T-helper 1 cell (primary cell): ENCODE results near the gene CYP1A2.
"Not testable (repeated sequence)": the region's sequence is repeated elsewhere in the genome, so short reads cannot be mapped to it uniquely, and the experiment has no call there.

Experiments used
- DNase-seq, 5 donors: peaks; one replicate each; pipeline ENCODE4 v3.0.0-alpha.2; 2012 to 2020

Gene CYP1A2

DNA sequence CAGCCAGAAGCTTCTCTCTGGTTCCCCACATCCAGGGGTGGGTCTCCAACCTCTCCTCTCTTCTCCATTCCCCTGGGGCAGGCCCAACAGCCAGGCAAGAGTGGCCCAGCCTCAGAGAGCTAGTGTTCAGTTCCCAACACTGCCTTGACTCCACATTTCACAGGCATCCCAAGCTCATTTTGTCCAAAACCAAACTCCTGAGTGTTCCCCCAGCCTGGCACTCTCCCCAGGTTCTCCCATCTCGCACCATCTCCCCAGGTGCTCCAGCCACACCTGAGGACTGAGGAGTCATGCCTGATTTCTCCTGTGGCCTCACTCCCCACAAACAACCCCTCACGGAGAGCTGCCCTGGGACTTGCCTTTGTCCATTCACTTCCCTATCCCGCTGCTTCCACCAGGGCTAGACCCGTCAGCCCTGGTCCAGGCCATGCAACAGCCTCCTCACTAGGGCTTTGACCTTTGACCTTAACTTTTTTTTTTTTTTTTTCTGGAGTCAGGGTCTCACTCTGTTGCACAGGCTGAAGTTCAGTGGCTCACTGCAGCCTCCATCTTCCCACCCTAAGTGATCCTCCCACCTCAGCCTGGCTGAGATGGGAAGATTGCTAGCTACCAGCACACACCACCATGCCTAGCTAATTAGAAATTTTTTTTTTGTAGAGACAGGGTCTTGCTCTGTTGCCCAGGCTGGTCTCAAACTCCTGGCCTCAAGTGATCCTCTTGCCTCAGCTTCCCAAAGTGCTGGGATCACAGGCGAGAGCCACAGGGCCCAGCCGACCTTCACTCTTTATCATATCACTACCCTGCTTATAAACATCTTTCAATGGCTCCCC lies 29.3 kb downstream of the CYP1A2 start:
- DNase-seq: no peak

DNA sequence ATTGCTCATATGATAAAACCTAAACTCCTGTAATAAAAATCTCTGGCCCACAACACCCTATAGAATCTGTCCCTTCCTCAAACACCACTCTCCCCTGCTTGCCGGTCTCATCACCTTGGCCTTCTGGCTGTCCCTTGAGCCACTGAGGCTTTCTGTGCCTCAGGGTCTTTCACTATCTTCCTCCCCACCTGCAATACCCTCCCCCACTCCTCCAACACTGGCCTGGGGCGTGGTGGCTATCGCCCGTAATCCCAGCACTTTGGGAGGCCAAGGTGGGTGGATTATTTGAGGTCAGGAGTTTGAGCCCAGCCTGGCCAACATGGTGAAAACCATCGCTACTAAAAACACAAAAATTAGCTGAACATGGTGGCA lies 29.9 kb downstream of the CYP1A2 start:
- DNase-seq: no peak

DNA sequence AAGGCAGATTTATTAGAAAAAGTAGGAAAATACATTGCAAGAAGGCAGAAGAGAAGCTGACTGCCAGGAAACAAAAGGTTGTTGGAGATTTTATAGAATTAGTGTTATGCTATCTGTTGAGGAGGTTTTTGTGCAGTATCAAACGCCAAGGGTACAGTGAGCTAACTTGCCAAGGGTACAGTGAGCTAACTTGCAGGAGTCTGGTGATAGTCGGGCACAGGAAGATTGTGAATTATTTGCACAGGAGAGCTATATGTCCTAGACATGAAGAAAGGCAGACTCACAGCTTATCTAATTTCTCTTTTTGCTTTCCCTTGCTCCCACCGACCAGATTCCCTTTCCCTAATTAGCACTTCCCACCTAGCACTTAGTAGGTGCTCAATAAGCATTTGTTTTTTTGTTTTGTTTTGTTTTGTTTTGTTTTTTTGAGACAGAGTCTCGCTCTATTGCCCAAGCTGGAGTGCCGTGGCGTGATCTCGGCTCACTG lies 30.6 kb downstream of the CYP1A2 start:
- no peak for DNase-seq

DNA sequence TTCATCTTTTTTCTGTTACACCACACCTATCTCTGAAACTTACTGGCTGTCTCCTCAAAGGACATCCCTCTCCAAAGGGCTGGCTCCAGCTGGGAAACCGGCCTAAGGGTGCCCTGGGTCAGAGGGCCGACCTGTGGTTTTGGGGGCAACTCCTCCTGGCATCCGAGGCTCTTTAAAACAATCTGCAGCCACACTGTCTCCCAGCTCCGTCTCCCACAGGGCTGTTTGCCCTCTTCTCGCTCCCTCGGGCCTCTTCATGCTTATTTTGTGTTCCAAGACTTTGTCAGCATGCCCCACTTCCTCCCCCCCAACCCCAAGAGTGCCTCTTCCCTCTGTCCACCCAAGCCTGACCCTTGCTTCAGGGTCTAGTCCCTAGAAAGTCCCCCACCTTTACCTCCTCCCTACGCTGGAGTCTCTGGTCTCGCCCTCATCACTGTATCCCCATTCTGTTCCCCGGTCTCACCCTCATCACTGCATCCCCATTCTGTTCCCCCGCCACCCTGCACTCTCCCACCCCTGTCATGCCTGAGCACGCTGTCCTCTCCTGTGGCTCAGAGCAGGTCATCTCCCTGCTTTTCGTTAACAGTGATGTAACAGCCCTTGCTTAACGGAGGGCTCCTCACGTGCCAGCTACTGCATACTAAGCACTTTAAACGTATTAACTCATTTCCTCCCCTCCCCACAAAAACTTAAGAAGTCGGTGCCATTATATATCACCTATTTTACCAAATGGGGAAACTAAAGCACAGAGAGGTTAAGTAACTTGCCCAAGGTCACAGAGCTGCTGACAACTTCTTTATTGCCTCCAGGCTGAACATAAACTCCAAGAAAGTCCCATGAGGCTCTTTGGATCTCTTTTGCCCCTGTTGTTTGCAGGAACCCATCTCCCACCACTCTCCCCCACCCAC lies 32.1 kb downstream of the CYP1A2 start:
- peak in 2 of 5 donors; percentile 36 to 84 for DNase-seq

DNA sequence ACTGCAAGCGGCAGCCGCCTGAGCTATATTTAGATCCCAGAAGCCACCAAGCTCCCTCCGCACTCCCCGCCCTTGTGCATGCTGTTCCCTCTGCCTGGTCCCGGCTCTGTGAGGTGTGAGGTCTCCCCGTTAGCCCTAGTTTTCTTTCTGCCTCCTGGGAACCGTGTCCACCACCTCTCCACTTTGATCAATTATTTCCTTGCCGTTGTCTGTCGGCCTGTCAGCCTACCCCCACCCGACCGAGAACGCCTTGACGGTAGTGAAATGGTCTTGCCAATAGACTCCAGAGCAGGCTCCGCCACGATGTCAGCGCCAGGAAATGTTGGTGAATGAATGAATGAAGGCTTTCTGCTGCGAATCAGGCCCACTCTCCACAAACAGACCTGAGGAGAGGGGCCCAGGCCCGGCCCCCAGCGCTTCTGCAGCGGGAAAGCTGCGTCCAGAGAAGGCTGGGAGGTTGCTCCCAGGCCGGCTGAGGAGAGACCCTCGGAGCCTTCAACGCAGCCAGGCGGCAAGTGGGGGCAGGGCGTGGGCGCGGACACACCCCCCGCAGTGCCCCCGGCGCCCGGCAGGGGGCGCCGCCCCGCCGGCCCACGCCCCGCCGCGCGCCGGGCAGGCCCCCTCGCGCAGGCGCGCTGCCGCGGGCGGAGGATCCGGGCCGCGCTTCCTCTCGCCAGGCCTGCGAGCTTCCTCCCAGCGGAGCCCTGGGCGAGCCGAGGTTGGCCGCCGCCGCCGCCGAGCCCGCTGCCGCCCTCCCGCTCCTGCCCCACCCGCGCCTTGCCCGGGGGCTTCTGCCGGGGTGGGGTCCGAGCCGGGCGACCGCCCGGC lies 33.0 kb downstream of the CYP1A2 start, which contains the start of gene CSK:
Gene CSK, plus strand, starts transcription at position 650 of the 828 bp plus-strand sequence. CDS start 16,218 bp downstream, outside the sequence.
- peak; percentile 61 to 86 (median 72) for DNase-seq

DNA sequence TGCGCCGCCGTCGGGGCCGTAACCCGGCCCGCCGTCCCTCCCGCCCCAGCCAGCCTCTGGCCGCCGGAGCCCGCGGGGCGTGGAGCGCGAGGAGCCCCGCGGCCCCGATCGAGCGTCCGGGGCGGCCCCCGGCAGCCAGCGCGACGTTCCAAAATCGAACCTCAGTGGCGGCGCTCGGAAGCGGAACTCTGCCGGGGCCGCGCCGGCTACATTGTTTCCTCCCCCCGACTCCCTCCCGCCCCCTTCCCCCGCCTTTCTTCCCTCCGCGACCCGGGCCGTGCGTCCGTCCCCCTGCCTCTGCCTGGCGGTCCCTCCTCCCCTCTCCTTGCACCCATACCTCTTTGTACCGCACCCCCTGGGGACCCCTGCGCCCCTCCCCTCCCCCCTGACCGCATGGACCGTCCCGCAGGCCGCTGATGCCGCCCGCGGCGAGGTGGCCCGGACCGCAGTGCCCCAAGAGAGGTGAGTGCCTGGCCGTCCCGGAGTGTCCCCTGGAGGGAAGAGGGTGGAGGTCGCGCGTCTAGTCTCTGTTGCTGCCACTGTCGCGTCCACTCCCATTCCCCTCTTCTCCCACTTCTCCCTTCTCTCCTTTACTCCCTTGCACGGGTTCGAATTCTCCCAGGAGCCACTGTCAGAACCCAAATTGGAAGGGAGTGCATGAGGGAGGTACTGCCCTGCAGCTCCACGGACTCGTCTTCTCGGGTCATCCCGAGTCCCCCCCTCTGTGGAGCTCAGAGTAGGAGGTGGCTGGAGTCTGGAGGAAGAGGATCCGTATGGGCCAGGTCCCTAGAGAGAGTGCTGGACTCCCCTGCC lies 33.8 kb downstream of the CYP1A2 start:
- DNase-seq: peak; percentile 49 to 71 (median 60)

DNA sequence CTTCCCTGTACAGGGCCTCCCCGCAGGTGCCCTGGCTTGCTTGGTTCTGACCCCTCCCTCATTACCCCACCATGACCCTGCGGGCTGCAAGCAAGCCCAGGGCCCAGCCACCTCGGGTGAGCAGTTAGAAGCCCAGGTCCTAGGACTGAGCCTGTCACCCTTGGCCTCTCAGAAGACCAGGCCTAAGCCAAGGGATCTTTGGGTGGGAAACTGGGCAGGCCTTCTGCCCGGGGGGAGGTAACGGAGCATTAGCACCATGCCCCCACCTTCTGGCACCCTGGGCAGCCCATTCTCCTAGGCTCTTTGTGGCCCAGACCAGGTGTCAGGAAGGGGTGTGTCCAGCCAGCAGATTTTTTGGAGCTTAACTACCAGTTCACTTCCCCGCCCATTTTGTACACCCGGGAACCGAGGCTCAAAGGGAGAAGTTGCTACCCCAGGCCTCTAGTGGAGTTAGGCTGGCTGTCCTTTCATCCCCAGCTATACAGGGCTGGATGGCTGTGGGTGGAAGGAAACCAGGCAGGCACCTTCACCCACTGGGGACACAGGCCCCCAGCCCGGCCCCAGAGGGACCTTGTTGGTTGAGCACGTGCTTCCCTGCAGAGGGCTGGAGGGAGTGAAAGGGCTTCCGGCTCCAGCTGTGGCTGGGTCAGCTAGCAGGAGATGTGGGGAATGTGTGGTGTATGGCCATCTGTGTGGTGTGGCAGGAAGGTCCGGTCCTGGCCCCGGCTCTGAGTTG lies 34.6 kb downstream of the CYP1A2 start:
- peak in 1 of 5 donors; percentile 51 for DNase-seq

DNA sequence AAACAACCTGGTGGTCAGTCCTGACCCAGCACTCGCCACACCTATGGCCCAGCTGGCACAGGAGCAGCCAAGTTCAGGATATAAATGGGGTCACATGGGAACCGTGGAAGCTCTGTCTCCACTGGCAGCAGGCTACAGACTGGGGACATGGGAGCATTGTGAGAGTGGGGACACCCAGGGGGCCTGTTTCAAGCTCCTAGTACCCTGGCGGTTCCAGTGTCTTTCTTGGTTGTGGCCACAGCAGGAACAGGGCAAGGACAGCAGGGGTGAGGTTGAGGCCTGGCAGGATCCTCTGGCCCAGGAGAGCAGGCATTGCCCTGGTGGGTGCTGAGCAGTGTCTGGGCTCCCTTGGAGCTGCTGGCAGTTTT lies 35.1 kb downstream of the CYP1A2 start:
- DNase-seq: no peak

DNA sequence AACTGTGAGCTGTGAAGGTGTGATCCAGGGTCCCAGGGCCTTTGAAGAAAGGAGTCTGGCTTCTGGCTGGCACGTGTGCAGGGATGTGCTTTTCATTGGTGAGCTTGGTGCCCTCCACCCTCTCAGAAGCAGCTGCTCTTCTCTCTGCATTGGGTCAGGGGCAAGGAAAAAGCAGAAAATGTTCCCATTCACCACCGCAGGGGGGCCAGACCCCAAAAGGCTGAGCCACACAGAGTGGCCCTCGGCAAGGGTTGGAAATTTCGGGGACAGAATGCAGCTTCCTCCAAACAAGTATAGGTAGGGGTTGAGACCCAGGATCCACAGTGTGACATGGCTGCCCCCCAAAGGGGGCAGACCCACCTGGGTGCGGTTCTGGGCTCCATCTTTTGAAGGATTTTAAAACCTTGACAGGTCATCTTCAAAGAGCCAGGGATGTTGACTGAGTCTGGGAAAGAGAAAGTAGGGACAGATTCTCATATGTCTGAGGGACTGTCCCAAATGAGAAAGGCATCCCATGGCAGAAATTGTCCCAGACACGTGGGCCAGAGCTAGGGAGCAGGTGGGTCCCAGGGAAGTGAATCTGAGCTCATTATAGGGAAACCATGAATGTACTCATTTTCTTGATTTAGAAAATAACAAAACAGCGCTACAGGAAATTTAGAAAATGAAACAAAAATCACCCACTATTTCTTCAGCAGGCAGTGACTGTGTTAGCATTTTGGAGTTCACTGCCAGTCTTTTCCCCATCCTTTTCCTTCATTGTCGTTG lies 36.0 kb downstream of the CYP1A2 start:
- no peak for DNase-seq

DNA sequence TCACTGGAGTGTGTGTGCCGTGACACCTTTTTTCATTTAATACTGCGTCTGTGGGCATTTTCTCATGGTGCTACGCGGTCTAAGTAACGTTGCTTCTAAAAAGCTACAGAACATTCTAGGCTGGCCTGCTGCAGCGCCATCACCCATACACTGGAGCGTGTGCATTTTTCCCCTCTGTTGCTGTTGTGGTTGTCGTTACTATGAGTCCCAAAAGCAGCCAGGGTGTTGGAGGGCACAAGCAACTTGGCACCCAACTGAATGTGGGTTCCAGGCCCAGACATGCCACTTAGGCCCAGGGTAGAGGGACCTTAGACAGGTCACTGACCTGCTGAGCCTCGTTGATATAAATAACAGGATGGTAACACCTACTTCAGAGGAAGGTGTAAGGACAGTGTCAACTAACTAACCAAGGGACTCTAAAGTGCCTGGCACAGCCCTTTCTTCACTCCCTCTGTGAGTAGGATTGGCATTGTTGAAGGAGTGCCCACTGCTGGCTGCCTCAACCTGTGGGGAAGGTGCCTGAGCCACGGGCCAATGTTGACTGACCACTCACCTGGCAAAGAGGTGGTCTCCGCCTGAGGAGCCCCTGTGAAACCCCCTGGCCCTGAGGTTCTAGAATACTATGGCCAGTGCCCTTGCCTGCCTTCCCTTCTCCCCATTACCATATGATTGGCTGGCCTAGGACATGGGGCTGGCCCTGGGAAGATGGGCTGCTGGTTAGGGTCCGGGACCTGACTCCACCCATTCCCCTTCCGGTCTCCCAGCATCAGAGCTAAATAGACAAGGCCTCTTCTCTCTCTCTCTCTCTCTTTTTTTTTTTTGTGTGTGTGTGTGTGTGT lies 36.8 kb downstream of the CYP1A2 start:
- peak in 1 of 5 donors; percentile 81 for DNase-seq

DNA sequence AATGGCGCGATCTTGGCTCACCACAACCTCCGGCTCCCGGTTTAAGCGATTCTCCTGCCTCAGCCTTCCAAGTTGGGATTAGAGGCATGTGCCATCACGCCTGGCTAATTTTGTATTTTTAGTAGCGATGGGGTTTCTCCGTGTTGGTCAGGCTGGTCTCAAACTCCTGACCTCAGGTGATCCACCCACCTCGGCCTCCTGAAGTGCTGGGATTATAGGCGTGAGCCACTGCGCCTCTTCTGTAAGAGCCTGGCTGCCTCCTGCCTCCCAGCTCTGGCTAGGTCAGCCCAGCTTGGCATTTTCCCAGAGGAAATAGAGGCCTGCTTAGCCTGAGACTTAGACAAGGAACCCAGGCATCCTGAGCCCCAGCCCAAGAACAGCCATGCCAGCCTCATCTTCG lies 37.4 kb downstream of the CYP1A2 start:
- not testable (repeated sequence) for DNase-seq

DNA sequence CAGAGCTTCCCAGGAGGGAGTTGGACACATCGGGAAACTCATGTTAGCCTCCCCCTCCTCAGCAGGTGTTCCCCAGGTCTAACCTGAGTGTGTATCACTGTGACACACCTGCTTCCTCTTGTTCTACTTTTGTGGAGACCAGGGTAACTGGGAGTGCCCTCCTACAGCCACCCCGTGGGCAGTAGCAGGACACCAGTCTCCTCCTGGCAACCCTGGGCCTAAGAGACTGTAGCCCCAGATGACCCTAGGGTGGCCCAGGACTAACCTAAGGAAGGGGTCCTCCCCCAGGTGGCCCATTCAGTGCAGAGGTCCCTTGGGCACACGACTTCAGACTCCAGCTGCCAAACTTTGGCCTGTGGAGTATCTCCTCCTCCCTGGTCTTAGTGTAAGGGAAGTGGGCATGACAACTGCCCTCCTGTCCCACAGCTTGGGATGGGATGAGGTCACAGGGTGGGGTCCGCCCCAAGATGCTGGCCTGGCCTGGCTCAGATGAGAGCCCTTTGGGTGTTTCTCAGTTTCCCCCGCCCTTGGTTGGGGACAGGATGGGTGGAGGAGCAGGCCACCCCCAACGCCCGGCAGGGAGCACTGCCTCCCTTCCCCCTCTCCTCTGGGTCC lies 38.0 kb downstream of the CYP1A2 start:
- peak in 1 of 5 donors; percentile 57 for DNase-seq

DNA sequence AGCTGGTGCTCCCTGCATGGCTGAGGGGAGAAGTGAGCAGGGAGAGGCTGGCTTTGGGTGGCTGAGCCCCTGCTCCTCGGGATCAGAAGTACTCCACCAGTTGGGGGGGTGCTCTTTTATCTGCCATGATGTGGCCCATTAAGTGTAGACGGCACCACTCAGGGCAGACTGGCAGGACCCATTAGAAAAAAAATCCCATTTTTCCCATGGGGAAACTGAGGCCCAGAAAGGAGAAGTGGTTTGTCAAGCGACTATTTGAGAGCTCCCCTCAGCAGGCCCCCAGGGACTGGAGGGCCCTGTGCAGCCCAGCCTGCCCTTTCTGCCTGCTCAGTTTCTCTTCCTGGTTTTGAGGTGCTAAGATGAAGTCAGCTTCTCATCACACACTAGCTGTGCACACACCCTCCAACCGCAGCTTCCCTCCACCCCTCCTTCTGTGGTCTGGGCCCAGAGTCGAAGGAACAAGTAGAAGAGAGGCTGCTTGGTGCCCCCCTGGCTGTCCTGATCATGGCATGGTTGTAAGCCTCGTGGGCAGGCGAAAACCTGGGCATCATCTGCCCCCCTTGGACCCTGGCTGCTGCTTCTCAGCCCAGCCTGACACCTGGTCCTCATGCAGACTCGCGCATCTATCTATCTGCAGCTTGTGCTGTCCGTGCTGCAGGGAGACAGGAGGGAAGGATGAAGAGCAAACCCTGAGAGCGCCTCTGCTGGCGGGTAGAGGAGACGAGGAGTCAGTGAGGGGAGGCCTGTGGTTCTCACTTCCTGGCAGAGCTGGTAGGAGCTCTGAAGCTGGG lies 38.8 kb downstream of the CYP1A2 start:
- peak; percentile 77 to 96 (median 88) for DNase-seq

DNA sequence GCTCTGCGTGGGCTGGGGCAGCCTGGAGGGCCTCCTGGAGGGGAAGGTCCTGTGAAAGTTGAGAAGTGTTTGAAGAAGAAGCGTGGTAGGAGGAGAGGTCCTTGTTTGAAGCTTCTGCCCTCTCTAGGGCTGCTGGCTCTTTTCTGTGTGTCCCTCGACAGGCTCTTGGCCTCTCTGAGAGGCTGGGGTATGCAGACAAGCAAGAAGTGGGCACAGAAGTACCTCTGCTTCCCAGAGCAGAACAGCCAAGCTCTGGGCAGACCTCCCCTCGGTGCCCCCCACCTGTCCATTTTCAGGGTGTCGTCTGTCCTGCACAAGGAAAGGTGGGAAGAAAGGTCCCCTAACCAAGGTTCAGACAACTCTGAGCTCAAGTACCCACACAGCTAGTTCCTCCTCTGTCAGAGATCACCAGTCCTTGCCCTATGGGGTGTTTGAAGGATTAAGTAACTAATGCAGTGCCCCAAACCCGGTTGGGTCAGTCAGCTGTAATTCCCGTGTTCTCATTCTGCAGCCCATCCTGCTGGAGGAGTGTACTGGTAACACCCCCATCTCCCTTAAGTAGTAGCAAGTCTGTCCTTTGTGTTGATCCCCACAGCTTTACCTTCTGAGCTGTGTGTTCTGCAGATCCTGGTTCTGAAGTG lies 39.5 kb downstream of the CYP1A2 start:
- DNase-seq: no peak

DNA sequence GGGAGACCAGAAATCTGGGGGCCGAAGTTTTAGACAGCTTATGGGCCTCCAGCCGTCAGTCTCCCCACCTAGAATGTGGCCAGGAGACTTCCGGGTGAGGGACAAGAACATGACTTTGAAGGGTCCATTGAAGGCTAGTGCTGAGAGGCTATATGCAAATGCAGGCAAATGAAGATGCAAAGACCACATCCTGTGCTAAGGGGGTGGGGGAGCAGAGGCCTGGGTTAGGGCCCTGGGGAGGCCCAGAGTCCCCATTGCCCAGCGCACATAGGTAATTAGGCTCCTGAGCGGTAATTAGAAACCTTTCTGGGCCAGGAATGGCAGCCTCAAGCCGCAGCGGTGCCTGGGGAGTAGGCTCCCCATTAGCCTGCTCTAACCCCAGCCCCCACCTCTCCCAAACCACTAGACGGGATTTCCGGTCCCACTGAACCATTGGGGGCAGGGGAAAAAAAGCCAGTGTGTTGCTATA lies 40.1 kb downstream of the CYP1A2 start:
- DNase-seq: peak in 4 of 5 donors; percentile 41 to 81 (median 55)

DNA sequence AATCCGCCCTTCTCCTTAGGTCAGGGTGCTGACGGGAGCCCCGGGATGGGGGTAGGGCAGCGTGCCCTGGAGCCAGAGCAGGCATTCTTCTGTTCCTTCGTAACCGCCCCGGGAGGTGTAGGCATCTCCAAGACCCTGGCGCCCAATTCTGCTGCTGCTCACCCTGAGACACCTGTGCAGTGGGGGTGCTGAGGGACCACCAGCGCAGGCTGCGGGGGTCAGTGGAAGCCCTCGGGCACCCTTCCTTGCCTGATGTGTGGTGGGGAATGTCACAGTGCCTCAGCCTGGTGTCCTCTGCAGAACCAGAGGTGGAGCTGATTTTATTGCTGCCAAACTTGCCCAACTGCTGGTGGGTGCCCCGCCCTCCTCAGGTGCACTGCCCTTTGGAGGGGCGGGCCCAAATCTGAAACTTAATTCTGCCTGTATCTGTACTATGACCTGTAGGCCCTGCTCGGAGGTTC lies 40.6 kb downstream of the CYP1A2 start:
- DNase-seq: peak in 2 of 5 donors; percentile 36 to 52

DNA sequence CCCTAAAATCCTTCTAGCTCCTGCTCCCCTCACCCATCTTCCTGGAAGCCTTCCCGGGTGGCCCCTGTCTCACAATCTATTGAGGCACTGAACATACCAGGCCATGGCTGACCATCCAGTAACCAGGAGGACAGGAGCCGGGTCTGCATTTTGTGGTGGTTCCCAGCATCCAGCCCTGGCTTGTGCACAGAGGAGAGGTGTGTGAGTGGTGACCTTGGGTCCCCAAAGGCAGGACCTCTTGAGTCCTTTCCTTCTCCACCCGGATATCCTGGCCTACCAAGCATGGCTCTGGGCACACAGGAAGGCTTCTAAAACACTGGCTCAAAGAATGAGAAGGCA lies 41.1 kb downstream of the CYP1A2 start:
- no peak for DNase-seq
